NT2/D1 (cell line): ENCODE results near the gene NOTCH3.

ENCODE experiments used
- YY1 ChIP-seq: IDR thresholded peaks from 2 replicates; pipeline ENCODE4 v1.6.1; 2011; ENCODE audit not compliant: insufficient read length, insufficient read depth
- ZNF274 ChIP-seq: IDR thresholded peaks from 2 replicates; pipeline ENCODE4 v1.6.1; 2011; ENCODE audit warnings: mild to moderate bottlenecking, low read depth, low read length

DNA sequence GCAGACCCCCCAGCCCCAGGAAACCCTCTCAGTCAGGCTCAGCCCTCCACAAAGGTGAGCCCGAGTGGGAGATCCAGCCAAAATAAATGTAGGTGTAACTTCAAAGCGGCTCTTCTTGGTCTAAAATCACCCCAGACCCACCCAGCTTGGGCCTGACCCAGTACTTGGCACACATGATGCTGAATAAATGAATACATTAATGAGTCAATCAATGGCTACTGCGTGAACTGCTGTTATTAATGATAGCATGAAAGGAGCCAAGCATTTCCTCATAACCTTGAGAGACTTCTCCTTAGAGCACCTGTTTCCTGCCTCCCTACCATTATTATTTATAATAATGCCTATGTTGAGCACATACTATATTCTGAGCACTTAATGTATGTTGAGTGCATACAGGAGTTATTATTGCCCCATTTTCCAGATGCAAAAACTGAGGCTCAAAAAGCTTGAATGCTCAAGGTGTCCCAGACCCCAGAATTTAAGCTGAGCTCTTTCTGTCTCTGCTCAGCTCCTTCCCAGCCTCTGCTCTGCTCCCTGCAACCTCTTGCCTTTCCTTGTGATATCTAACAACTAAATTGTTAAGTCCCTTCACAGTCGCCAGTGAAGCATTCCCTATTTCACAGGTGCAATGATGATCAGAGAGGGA, 4.3 kb downstream of the NOTCH3 start:
- no peak for TF ChIP-seq YY1
- no peak for TF ChIP-seq ZNF274
